Tibial nerve (tissue), 4 donors: ENCODE results near the gene ERC2. TPM values are rescaled to one million over a fixed set of nuclear protein-coding genes. Genes with fewer than 3 reads are reported as not detected.

Source experiments
- DNase-seq, 2 donors: peaks; one replicate each; pipeline ENCODE4 v3.0.0-alpha.2; 2019; ENCODE audit warnings: low spot score in 2 of 2
- H3K27ac ChIP-seq, 4 donors: fragments of 200-600 bp; sonication (generic) in 3 of 4; one replicate each; pipeline ENCODE4 v1.5.1; 2017 to 2019; ENCODE audit warnings: mild to moderate bottlenecking in 1 of 4
- H3K27me3 ChIP-seq, 2 donors: fragments of 200-600 bp; sonication (generic) in 1 of 2; one replicate each; pipeline versions ENCODE4 v1.5.1 to v1.6.0; 2017 to 2019
- H3K36me3 ChIP-seq, 3 donors: fragments of 200-600 bp; sonication (generic); one replicate each; pipeline ENCODE4 v1.5.1; 2018 to 2019
- H3K4me1 ChIP-seq, 4 donors: fragments of 200-600 bp; sonication (generic) in 3 of 4; one replicate each; pipeline ENCODE4 v1.5.1; 2017 to 2019
- H3K4me3 ChIP-seq, 4 donors: fragments of 200-600 bp; sonication (generic) in 3 of 4; one replicate each; pipeline ENCODE4 v1.5.1; 2017 to 2019; ENCODE audit warnings: mild to moderate bottlenecking in 1 of 4, moderate library complexity in 1 of 4
- H3K9me3 ChIP-seq, 4 donors: fragments of 200-600 bp; sonication (generic) in 3 of 4; one replicate each; pipeline ENCODE4 v1.5.1; 2017 to 2019
- EP300 ChIP-seq, 2 donors: sonication (generic); formaldehyde crosslinking; IDR thresholded peaks; one replicate each; pipeline ENCODE4 v1.6.1; 2017; ENCODE audit warnings: antibody characterized with exemption in 2 of 2, mild to moderate bottlenecking in 1 of 2
- POLR2A ChIP-seq, 2 donors: fragments of 450-650 bp; IDR thresholded peaks; one replicate each; pipeline ENCODE4 v1.6.1; 2017; ENCODE audit warnings: antibody characterized with exemption in 2 of 2, mild to moderate bottlenecking in 2 of 2, moderate library complexity in 2 of 2
- WGBS, 2 donors: methylation state at CpG; one replicate each; pipeline ENCODE4 v1.1.5; 2018; 5-methylcytosine and 5-hydroxymethylcytosine counted together
- total RNA-seq, 4 donors: library from RNA; depleted of rRNA; stranded (reverse); fragments of >200 nt; gene quantifications; one replicate each; pipeline ENCODE4 v1.1.0, GENCODE V29; 2016
- TF ChIP-seq, protein P1 (sequence below), 5 experiments: fragments of 200-600 bp in 3 of 5; fragments of 450-650 bp in 2 of 5; sonication (generic) in 3 of 5; IDR thresholded peaks; one replicate each; pipeline ENCODE4 v1.5.1; 2016 to 2019; ENCODE audit warnings: antibody characterized with exemption in 5 of 5, mild to moderate bottlenecking in 3 of 5, moderate library complexity in 2 of 5

The ERC2 gene
- total RNA-seq, 4 donors from 2014 or later = 0.84 to 0.98 (median 0.90) TPM; not detected in 1

DNA sequence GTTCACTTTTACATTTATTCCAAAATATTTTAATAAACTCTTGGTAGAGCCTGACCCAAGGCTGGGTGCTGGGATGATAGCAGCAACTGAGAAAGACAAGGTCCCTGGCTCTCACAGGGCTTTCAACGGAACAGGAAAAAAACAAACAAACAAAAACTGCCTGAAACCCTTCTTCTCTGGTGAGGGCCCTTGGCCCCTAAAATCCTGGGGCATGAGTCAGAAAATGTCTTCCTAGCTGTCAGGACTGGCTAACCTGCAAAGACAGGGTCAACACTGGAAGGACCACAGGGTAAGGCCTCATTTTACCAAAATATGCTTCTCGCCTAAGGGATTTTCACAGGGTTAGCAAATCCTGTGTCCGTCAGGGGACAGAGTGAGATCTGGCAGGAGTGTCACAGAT lies 935.5 kb downstream of the ERC2 start:
- DNase-seq = no peak
- WGBS, 2 donors = 97 to 98% methylated on average over 3 of the region's 3 CpGs

DNA sequence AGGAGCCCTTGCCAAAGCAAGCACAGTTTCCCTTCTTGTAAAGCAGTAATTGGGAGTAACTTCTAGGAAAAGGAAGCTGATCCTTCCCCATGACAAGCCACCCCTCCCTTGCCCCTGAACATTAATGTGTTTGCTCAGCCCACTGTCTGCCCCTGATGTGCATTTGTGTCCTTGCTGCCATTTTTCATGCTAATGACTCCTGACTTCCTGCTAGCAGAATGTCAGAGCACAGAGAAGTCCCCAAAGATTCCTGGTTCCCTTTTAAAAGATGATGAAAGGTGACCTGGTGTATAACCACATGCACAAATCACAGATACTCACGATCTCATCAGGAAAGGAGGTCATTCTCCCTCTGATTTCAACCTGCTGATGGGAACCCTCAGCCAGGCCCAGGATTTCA lies 936.9 kb downstream of the ERC2 start:
- no peak overlapping the region for H3K4me3 ChIP-seq
- 39 to 47% methylated on average over 1 of the region's 1 CpG for WGBS, 2 donors
- TF ChIP-seq, protein P1, sequence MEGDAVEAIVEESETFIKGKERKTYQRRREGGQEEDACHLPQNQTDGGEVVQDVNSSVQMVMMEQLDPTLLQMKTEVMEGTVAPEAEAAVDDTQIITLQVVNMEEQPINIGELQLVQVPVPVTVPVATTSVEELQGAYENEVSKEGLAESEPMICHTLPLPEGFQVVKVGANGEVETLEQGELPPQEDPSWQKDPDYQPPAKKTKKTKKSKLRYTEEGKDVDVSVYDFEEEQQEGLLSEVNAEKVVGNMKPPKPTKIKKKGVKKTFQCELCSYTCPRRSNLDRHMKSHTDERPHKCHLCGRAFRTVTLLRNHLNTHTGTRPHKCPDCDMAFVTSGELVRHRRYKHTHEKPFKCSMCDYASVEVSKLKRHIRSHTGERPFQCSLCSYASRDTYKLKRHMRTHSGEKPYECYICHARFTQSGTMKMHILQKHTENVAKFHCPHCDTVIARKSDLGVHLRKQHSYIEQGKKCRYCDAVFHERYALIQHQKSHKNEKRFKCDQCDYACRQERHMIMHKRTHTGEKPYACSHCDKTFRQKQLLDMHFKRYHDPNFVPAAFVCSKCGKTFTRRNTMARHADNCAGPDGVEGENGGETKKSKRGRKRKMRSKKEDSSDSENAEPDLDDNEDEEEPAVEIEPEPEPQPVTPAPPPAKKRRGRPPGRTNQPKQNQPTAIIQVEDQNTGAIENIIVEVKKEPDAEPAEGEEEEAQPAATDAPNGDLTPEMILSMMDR (IDR thresholded peaks at IDR 0.05) = no peak
- TF ChIP-seq POLR2A (IDR thresholded peaks at IDR 0.05) (no peak), EP300 (IDR thresholded peaks at IDR 0.05) (no peak)
- no peaks in the 10 kb centered on the region for H3K9me3 ChIP-seq
- no peaks in the 10 kb centered on the region for H3K4me1 ChIP-seq
- H3K27me3 ChIP-seq = no peaks in the 10 kb centered on the region
- no peak for DNase-seq
- H3K27ac ChIP-seq = no peak overlapping the region
- no peaks in the 10 kb centered on the region for H3K36me3 ChIP-seq

More for the DNA sequence above, 935.5 kb downstream of the ERC2 start:
- H3K4me1 ChIP-seq = no peaks in the 10 kb centered on the region
- TF ChIP-seq POLR2A (IDR thresholded peaks at IDR 0.05) = no peak
- TF ChIP-seq EP300 (IDR thresholded peaks at IDR 0.05) = no peak
- TF ChIP-seq, protein P1 (IDR thresholded peaks at IDR 0.05) = no peak
- no peaks in the 10 kb centered on the region for H3K27me3 ChIP-seq
- no peak overlapping the region for H3K4me3 ChIP-seq
- no peak overlapping the region for H3K27ac ChIP-seq
- no peaks in the 10 kb centered on the region for H3K9me3 ChIP-seq
- H3K36me3 ChIP-seq = no peaks in the 10 kb centered on the region

DNA sequence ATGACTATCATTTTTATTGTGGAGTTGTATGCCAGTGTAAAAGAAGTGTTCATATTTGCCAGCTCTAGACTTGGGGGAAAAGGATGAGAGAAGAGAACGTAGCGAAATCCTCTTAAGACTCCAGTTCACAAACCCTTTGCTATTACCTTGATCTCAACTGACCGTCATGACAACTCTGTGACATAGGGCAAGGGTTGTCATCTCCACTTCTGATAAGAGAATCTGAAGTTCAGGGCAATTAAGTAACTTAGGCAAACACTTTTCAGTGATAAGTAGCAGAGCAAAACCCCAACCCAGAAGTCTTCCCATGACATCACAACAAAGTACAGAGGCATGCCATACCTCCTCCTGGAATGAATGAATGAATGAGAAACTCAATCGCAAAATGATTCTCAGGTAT lies 940.9 kb downstream of the ERC2 start:
- Histone ChIP-seq H3K9me3 (no peaks in the 10 kb centered on the region), H3K27ac (no peak overlapping the region), H3K36me3 (no peaks in the 10 kb centered on the region), H3K4me1 (peaks cover 0 to 3% (median 0%) of the 10 kb centered on the region in 4 donors), H3K27me3 (no peaks in the 10 kb centered on the region), H3K4me3 (no peak overlapping the region)
- TF ChIP-seq POLR2A (IDR thresholded peaks at IDR 0.05) (no peak), EP300 (IDR thresholded peaks at IDR 0.05) (no peak)
- TF ChIP-seq, protein P1 (IDR thresholded peaks at IDR 0.05) = no peak
- DNase-seq = no peak
- 96 to 97% methylated on average over 4 of the region's 4 CpGs for WGBS, 2 donors

DNA sequence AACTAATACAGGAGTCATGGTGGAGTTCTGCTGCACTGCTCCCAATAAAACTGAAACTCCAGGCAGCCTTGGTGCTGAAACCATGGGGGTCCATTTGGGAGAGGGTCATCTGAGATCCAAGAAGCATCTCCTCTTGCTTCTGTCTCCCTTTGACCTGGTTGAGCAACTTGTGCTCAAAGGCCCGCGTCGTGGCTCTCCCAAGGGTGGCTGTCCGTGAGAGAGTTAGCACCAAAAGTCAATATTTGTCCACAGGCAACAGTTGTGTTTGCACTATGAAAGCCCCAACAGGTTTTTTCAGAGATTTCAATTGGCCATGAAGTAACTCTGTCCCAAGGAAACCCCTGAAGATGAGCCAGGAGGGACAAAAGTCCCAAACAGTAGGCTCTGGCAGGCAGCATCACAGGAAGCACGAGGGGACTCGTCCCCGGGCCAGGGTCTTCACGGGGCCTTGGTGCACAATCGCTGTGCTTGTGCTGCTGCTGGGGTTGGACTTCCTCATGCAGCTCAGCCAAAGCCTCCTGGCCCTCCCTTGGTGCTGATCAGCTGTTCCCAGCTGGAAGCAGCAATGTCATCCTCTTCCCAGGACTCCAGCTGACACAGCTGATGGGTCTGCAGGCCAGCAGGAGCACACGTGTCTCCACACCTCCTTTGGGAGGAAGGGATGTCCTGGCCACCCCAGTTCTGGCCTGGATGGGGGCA lies 941.8 kb downstream of the ERC2 start:
- Histone ChIP-seq H3K27ac (no peak overlapping the region), H3K4me1 (peaks cover 0 to 12% (median 1%) of the 10 kb centered on the region in 4 donors), H3K36me3 (no peaks in the 10 kb centered on the region), H3K27me3 (no peaks in the 10 kb centered on the region), H3K9me3 (no peaks in the 10 kb centered on the region), H3K4me3 (no peak overlapping the region)
- TF ChIP-seq POLR2A (IDR thresholded peaks at IDR 0.05) (no peak), EP300 (IDR thresholded peaks at IDR 0.05) (no peak)
- TF ChIP-seq, protein P1 (IDR thresholded peaks at IDR 0.05) = no peak
- 85 to 87% methylated on average over 10 of the region's 10 CpGs for WGBS, 2 donors
- no peak for DNase-seq

DNA sequence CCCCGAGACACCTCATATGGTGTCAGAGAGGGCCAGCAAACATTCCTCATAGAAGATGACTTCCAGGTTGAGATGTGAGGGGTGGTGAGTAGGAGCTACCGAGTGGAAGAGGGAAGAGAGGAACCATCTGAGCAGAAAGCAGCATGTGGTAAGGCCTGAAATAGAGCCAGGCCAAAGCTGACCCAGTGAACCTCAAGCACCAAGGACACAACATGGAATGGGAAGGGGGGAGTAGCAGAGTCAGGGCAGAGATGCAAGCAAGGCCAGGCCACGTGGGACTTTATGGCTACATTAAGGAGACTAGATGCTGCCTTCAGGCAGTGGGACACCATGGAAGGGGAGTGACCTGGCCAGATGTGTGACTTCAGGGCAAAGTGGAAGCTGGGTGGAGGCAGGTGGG lies 942.8 kb downstream of the ERC2 start:
- no peak for TF ChIP-seq POLR2A (IDR thresholded peaks at IDR 0.05)
- peaks cover 0 to 16% (median 3%) of the 10 kb centered on the region in 4 donors for H3K4me1 ChIP-seq
- H3K9me3 ChIP-seq = no peaks in the 10 kb centered on the region
- 87 to 90% methylated on average over 3 of the region's 3 CpGs for WGBS, 2 donors
- no peak for DNase-seq
- H3K36me3 ChIP-seq = no peaks in the 10 kb centered on the region
- no peak overlapping the region for H3K4me3 ChIP-seq
- H3K27ac ChIP-seq = no peak overlapping the region
- no peaks in the 10 kb centered on the region for H3K27me3 ChIP-seq
